Stimulated activated memory B cell treated with anti-CD40 and anti-IgM and Interleukin-4, amounts not matched to agents 10 μg/mL and 1 μg/mL and 100 μg/mL, for 72 hours (primary cell): ENCODE results near the gene MAPKAP1.

Experiments used
- ATAC-seq: fragments of 150-1000 bp; cut with Tn5 transposase; 2 replicates; pipeline ENCODE4 v1.10.0; 2021
- H3K27ac Mint-ChIP-seq: one replicate; pipeline ENCODE4 v1.8.0; 2022; ENCODE audit warnings: mild to moderate bottlenecking, mixed read lengths
- H3K27me3 Mint-ChIP-seq: one replicate; pipeline ENCODE4 v1.8.0; 2022; ENCODE audit warnings: mixed read lengths
- H3K36me3 Mint-ChIP-seq: one replicate; pipeline ENCODE4 v1.8.0; 2022; ENCODE audit warnings: mixed read lengths
- H3K4me1 Mint-ChIP-seq: one replicate; pipeline ENCODE4 v1.8.0; 2022; ENCODE audit warnings: mixed read lengths
- H3K4me3 Mint-ChIP-seq: one replicate; pipeline ENCODE4 v1.8.0; 2022; ENCODE audit warnings: mild to moderate bottlenecking, moderate library complexity, mixed read lengths
- H3K9me3 Mint-ChIP-seq: one replicate; pipeline ENCODE4 v1.8.0; 2022; ENCODE audit warnings: mixed read lengths

MAPKAP1 gene

DNA sequence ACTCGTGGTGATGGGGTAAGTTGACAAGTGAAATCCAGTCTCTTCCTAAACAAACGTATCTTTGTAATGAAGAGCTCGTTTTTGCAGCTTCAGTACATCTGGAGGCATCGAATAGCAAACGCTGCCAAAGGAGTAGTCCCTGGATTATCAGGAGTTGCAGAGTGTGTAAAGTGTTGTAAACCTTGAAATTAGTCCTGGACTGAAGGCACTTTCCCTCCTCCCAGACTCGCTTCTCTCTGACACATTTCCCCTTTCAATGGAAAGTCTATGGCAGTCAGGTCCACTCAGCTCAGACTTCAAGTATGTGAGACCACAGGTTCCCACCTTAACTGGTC lies 38.6 kb upstream of the MAPKAP1 start:
- Mint-ChIP-seq H3K27ac (peak overlapping the region; percentile 85), H3K27me3 (no peaks in the 10 kb centered on the region)

DNA sequence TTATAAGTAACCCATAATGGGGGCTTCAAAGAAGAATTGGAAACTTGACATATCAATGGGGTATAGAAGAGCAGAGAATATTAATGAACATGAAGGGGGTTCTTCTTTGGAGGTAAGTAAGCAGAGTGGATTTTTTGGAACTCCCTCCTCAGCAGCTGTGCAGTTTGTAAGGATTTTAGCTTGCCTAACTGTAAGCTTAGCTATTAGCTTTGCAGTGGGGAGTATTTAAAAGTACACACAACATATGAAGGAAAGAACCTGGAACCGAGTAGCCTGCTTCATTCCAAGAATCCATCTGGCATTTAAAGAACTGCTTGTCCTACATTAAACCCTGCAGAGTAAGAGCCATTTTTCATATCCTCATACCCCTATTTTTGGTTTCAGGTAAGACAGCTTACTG lies 38.0 kb upstream of the MAPKAP1 start:
- Mint-ChIP-seq H3K4me1 (peaks cover 42% of the 10 kb centered on the region), H3K27ac (peak overlapping the region; percentile 85), H3K4me3 (peak overlapping the region; percentile 95), H3K36me3 (peaks cover 15% of the 10 kb centered on the region), H3K9me3 (no peaks in the 10 kb centered on the region), H3K27me3 (no peaks in the 10 kb centered on the region)
- ATAC-seq: no peak

More for the DNA sequence above, 38.6 kb upstream of the MAPKAP1 start:
- Mint-ChIP-seq H3K4me1 (peaks cover 48% of the 10 kb centered on the region), H3K9me3 (no peaks in the 10 kb centered on the region), H3K4me3 (peak overlapping the region; percentile 95), H3K36me3 (peaks cover 20% of the 10 kb centered on the region)
- no peak for ATAC-seq

DNA sequence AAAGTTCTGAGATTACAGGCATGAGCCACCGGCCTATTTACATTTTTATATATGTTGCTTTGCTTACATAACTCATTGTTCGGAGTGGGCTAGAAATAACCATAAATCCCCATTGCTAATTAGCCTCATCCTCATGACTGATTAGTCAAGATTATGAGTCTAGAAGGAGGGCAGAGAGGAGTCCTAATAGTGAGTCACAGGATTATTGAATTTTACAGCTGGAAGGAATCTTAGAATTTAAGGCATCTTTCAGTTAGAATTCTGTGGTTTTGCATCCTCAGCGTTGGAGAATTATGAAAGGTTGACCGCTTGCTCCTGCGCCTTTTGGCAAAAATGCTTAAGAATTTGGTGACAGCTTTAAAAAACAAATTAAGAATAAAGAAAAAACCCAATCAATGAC lies 37.6 kb upstream of the MAPKAP1 start:
- Mint-ChIP-seq H3K9me3 (no peaks in the 10 kb centered on the region), H3K36me3 (peaks cover 14% of the 10 kb centered on the region), H3K27ac (peak overlapping the region; percentile 85), H3K27me3 (no peaks in the 10 kb centered on the region), H3K4me3 (peak overlapping the region; percentile 47), H3K4me1 (peaks cover 39% of the 10 kb centered on the region)
- no peak for ATAC-seq

DNA sequence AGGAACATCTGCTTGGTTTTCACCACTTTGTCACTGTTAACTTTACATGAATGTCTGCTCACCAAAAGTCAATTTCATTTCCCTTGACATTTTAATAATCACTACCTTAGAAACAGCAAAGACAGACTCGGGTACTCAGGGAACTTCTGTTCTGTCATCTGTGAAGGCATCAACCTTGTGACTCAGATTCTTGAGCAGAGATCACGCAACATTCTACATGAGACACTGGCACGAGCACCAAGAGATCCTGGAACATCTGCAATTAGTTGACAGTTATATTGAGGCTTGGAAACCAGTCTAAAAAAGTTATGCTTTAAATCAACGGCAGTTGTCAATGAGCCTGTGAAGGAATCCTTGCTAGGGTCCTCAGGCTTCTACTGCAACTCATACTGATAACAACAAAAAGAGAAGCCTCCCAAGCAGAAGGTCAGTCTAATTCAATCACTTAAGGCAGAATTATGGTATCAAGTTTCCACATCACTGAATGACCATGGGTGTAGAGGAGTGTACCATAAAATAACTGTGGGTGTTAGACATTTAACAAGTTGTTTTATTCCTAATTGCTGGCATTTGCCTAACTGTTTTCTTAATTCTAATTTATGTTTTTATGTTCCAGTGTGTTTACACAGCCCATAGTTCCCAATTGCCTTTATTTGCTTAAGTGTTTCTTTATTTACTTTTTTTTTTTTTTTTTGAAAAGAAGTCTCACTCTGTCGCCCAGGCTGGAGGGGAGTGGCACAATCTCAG lies 36.8 kb upstream of the MAPKAP1 start:
- H3K9me3 Mint-ChIP-seq: no peaks in the 10 kb centered on the region
- peak overlapping the region; percentile 36 for H3K4me3 Mint-ChIP-seq
- H3K27ac Mint-ChIP-seq: peak overlapping the region; percentile 85
- ATAC-seq: peak; percentile 21
- H3K4me1 Mint-ChIP-seq: peaks cover 31% of the 10 kb centered on the region
- no peaks in the 10 kb centered on the region for H3K27me3 Mint-ChIP-seq
- H3K36me3 Mint-ChIP-seq: peaks cover 7% of the 10 kb centered on the region

- ATAC-seq: no peak
- peaks cover 26% of the 10 kb centered on the region for H3K4me1 Mint-ChIP-seq
- H3K4me3 Mint-ChIP-seq: no peak overlapping the region
- H3K36me3 Mint-ChIP-seq: no peaks in the 10 kb centered on the region
- no peaks in the 10 kb centered on the region for H3K27me3 Mint-ChIP-seq
- H3K9me3 Mint-ChIP-seq: no peaks in the 10 kb centered on the region
- peak overlapping the region; percentile 85 for H3K27ac Mint-ChIP-seq
These were observed 35.6 kb upstream of the MAPKAP1 start for GRCh38 chr9:125742657-125743056.

GRCh38 chr9:125739436-125739835 lies 32.4 kb upstream of the MAPKAP1 start:
- no peaks in the 10 kb centered on the region for H3K27me3 Mint-ChIP-seq
- H3K27ac Mint-ChIP-seq: no peak overlapping the region
- H3K4me1 Mint-ChIP-seq: peaks cover 8% of the 10 kb centered on the region
- no peaks in the 10 kb centered on the region for H3K36me3 Mint-ChIP-seq
- no peak overlapping the region for H3K4me3 Mint-ChIP-seq
- no peaks in the 10 kb centered on the region for H3K9me3 Mint-ChIP-seq
- no peak for ATAC-seq

- Mint-ChIP-seq H3K27me3 (no peaks in the 10 kb centered on the region), H3K4me1 (no peaks in the 10 kb centered on the region), H3K36me3 (no peaks in the 10 kb centered on the region), H3K27ac (no peak overlapping the region), H3K4me3 (no peak overlapping the region), H3K9me3 (no peaks in the 10 kb centered on the region)
- no peak for ATAC-seq
These were observed 25.6 kb upstream of the MAPKAP1 start for GRCh38 chr9:125732562-125732961.

GRCh38 chr9:125730168-125730567 lies 23.2 kb upstream of the MAPKAP1 start:
- H3K27me3 Mint-ChIP-seq: no peaks in the 10 kb centered on the region
- no peaks in the 10 kb centered on the region for H3K4me1 Mint-ChIP-seq
- H3K9me3 Mint-ChIP-seq: no peaks in the 10 kb centered on the region
- no peaks in the 10 kb centered on the region for H3K36me3 Mint-ChIP-seq
- H3K27ac Mint-ChIP-seq: no peak overlapping the region
- no peak for ATAC-seq
- H3K4me3 Mint-ChIP-seq: no peak overlapping the region

- Mint-ChIP-seq H3K36me3 (no peaks in the 10 kb centered on the region), H3K27me3 (no peaks in the 10 kb centered on the region), H3K4me3 (no peak overlapping the region), H3K27ac (no peak overlapping the region), H3K9me3 (no peaks in the 10 kb centered on the region), H3K4me1 (no peaks in the 10 kb centered on the region)
- ATAC-seq: no peak
These were observed 19.6 kb upstream of the MAPKAP1 start for GRCh38 chr9:125726456-125727132.

GRCh38 chr9:125707472-125707804 lies 430 bp upstream of the MAPKAP1 start:
- Mint-ChIP-seq H3K27ac (peak overlapping the region; percentile 89), H3K36me3 (peaks cover 23% of the 10 kb centered on the region), H3K4me1 (peaks cover 39% of the 10 kb centered on the region), H3K4me3 (peak overlapping the region; percentile 88), H3K27me3 (no peaks in the 10 kb centered on the region), H3K9me3 (no peaks in the 10 kb centered on the region)
- no peak for ATAC-seq

DNA sequence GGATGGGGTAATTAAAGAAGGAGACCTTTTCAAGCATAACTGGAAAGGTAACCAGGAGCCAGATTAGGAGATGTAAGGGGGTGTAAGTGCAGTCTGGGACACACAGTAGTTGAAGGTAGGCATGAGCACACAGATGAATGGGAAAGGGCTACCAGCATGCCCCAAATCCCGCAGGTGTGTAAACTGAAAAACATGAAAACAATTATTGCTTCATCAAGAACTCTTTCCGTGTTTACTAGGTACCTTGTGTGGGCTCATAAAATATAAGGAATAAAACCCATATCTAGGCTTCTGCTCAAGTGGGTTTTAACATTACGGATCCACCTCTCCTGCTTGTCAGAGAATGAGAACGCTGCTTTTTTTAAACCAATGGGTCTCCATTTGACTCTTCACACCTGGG lies 1.1 kb downstream of the MAPKAP1 start:
- Mint-ChIP-seq H3K4me3 (peak overlapping the region; percentile 88), H3K27ac (peak overlapping the region; percentile 89), H3K27me3 (no peaks in the 10 kb centered on the region), H3K9me3 (no peaks in the 10 kb centered on the region), H3K36me3 (peaks cover 23% of the 10 kb centered on the region), H3K4me1 (peaks cover 49% of the 10 kb centered on the region)
- ATAC-seq: no peak

DNA sequence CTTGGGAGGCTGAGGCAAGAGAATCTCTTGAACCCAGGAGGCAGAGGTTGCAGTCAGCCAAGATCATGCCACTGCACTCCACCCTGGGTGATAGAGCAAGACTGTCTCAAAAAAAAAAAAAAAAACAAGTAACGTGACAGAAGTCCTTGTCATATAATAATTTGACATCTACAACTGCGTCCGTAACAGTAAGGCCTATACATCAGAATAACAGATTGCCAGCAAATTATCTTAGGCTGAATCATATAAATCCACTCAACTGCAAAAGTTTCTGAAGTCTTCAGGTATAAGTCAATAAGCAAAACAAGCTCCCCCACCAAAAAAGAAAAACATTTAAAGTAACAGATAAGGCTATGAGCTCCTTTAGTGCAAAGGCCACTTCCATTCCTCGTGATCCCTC lies 3.3 kb downstream of the MAPKAP1 start:
- Mint-ChIP-seq H3K4me3 (no peak overlapping the region), H3K9me3 (no peaks in the 10 kb centered on the region), H3K4me1 (peaks cover 69% of the 10 kb centered on the region), H3K27me3 (no peaks in the 10 kb centered on the region), H3K27ac (peak overlapping the region; percentile 89), H3K36me3 (peaks cover 23% of the 10 kb centered on the region)
- ATAC-seq: no peak

- no peaks in the 10 kb centered on the region for H3K27me3 Mint-ChIP-seq
- H3K9me3 Mint-ChIP-seq: no peaks in the 10 kb centered on the region
- H3K27ac Mint-ChIP-seq: peak overlapping the region; percentile 71
- H3K36me3 Mint-ChIP-seq: peaks cover 39% of the 10 kb centered on the region
- peaks cover 79% of the 10 kb centered on the region for H3K4me1 Mint-ChIP-seq
- H3K4me3 Mint-ChIP-seq: peak overlapping the region; percentile 65
- ATAC-seq: peak; percentile 64
These were observed 5.7 kb downstream of the MAPKAP1 start for GRCh38 chr9:125701351-125701750.

GRCh38 chr9:125700791-125701190 lies 6.2 kb downstream of the MAPKAP1 start:
- Mint-ChIP-seq H3K27me3 (no peaks in the 10 kb centered on the region), H3K36me3 (peaks cover 44% of the 10 kb centered on the region), H3K4me3 (peak overlapping the region; percentile 65), H3K27ac (peak overlapping the region; percentile 71), H3K4me1 (peaks cover 82% of the 10 kb centered on the region), H3K9me3 (no peaks in the 10 kb centered on the region)
- ATAC-seq: peak; percentile 97

DNA sequence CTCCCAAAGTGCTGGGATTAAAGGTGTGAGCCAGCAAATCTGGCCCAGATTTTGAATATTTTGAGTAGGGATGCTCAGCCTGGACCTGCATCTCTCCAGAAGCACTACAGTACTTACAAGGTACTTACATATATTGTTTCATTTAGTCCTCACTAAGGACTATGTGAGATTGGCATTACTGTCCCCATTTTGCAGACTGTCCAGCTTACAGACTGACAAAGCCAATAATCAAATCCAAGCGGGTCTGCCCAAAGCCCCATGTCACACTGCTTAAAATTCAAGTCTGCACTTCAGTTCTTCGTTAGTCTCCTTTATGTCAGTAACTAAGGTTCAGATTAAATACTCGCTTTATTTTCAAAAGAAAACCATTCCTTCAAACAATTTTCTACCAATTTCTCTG lies 7.1 kb downstream of the MAPKAP1 start:
- H3K4me3 Mint-ChIP-seq: no peak overlapping the region
- peak overlapping the region; percentile 71 for H3K27ac Mint-ChIP-seq
- H3K27me3 Mint-ChIP-seq: no peaks in the 10 kb centered on the region
- peaks cover 36% of the 10 kb centered on the region for H3K36me3 Mint-ChIP-seq
- H3K9me3 Mint-ChIP-seq: no peaks in the 10 kb centered on the region
- H3K4me1 Mint-ChIP-seq: peaks cover 73% of the 10 kb centered on the region
- ATAC-seq: no peak

DNA sequence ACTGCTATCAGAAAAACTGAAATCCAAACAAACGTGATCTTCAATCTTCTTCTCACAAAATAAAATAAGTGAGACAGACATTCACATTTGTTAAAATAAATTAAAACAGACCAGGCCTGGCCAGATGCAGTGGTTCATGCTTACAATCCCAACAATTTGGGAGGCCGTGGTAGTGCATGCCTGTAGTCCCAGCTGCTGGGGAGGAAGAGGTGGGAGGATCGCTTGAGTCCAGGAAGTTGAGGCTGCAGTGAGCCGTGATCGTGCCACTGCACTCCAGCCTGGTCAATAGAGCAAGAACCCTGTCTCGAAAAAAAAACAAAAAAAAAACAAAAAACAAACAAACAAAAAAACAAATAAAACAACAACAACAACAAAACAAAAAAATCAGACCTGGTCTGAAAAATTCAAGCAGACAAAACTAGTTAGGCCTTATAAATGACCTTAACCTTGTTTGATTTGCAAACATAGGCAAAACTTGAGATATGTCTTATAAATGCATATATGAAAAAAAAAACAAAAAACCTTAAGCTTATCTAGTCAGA lies 10.8 kb downstream of the MAPKAP1 start:
- ATAC-seq: no peak
- Mint-ChIP-seq H3K36me3 (peaks cover 37% of the 10 kb centered on the region), H3K4me1 (peaks cover 61% of the 10 kb centered on the region), H3K27ac (peak overlapping the region; percentile 61), H3K9me3 (no peaks in the 10 kb centered on the region), H3K27me3 (no peaks in the 10 kb centered on the region), H3K4me3 (peak overlapping the region; percentile 26)
